Measurements from ENCODE around the gene SLC39A11. TPM values are rescaled to one million over a fixed set of nuclear protein-coding genes. Genes with fewer than 3 reads are reported as not detected.
"Not testable (repeated sequence)": the region's sequence is repeated elsewhere in the genome, so short reads cannot be mapped to it uniquely, and the experiment has no call there.

SLC39A11 gene
- total RNA-seq, 1 experiment from 2014 or later: 15.2 TPM

- Histone ChIP-seq H4K5ac (ENCODE audit: insufficient read length, low read depth, low read length) (no peak overlapping the region), H2AFZ (ENCODE audit: low read length) (no peak overlapping the region), H2BK12ac (ENCODE audit: insufficient read length, low read depth, low read length) (no peak overlapping the region), H4K8ac (replicated peaks; ENCODE audit: insufficient read length, low read depth, low read length) (no peak overlapping the region), H2BK15ac (ENCODE audit: low read depth, low read length) (no peak overlapping the region), H3K4me1 (ENCODE audit: insufficient read depth, low read length) (no peaks in the 10 kb centered on the region), H3K27me3 (ENCODE audit: insufficient read depth, low read length) (no peaks in the 10 kb centered on the region), H4K91ac (ENCODE audit: insufficient read length, low read depth, low read length) (no peak overlapping the region), H3K4ac (ENCODE audit: low read depth, low read length) (no peak overlapping the region), H3K27ac (ENCODE audit: insufficient read length, low read depth, low read length) (no peak overlapping the region), H3K79me2 (ENCODE audit: insufficient read depth, low read length) (no peaks in the 10 kb centered on the region), H3K9ac (ENCODE audit: extremely low read depth, insufficient read length, low read length) (no peak overlapping the region), H3T11ph (ENCODE audit: low read length) (no peak overlapping the region), H2BK5ac (ENCODE audit: insufficient read length, low read length) (no peak overlapping the region), H3K56ac (ENCODE audit: insufficient read length, low read depth, low read length) (no peak overlapping the region), H2BK20ac (ENCODE audit: low read depth, low read length, poor library complexity, severe bottlenecking) (no peak overlapping the region), H3K14ac (ENCODE audit: insufficient read depth, low read length) (no peak overlapping the region), H3K9me3 (ENCODE audit: control insufficient read depth, low read depth, low read length) (peaks cover 13% of the 10 kb centered on the region), H3K23ac (ENCODE audit: insufficient read length, low read depth, low read length) (no peak overlapping the region), H2BK120ac (ENCODE audit: low read depth, low read length, poor library complexity, severe bottlenecking) (no peak overlapping the region), H3K79me1 (ENCODE audit: insufficient read depth, low read depth, low read length, poor library complexity, severe bottlenecking) (no peaks in the 10 kb centered on the region), H4K20me1 (ENCODE audit: control insufficient read depth, insufficient read depth, insufficient read length) (no peaks in the 10 kb centered on the region), H3K4me2 (ENCODE audit: insufficient read depth, insufficient read length, low read length) (no peak overlapping the region), H3K23me2 (ENCODE audit: insufficient read length, low read depth, low read length, poor library complexity, severe bottlenecking) (no peaks in the 10 kb centered on the region), H2AK5ac (ENCODE audit: insufficient read length, low read length) (no peak overlapping the region), H3K18ac (ENCODE audit: insufficient read length, low read depth, low read length) (no peak overlapping the region)
- Mint-ChIP-seq H3K4me1 (no peaks in the 10 kb centered on the region), H3K36me3 (ENCODE audit: insufficient read depth in 1 of 3, low read depth in 3 of 3) (peaks cover 20 to 24% (median 20%) of the 10 kb centered on the region in 3 experiments), H3K27ac (no peak overlapping the region), H3K9me3 (peaks cover 30 to 31% of the 10 kb centered on the region in 2 experiments), H3K4me3 (no peak overlapping the region), H3K27me3 (ENCODE audit: low read depth) (peaks cover 2% of the 10 kb centered on the region)
- peak; percentile 30; the same call in 2 of the 3 replicates for TF ChIP-seq CTCF (conservative IDR thresholded peaks at IDR 0.05)
- no CpG with 5 or more reads among the region's 4 CpGs for WGBS (ENCODE audit: extremely low coverage, insufficient read length, low lambda C conversion rate)
- no peak for DNase-seq
Observed at GRCh38 chr17:72826602-72827001, 265.9 kb downstream of the SLC39A11 start.

- H3K4me3 Mint-ChIP-seq; H3K27ac Mint-ChIP-seq; H2BK5ac ChIP-seq (ENCODE audit: insufficient read length, low read length); H3K27me3 Mint-ChIP-seq (ENCODE audit: low read depth); H3K79me2 ChIP-seq (ENCODE audit: insufficient read depth, low read length); H3T11ph ChIP-seq (ENCODE audit: low read length); H2BK15ac ChIP-seq (ENCODE audit: low read depth, low read length); DNase-seq; H3K14ac ChIP-seq (ENCODE audit: insufficient read depth, low read length); H3K4me1 ChIP-seq (ENCODE audit: insufficient read depth, low read length); H4K20me1 ChIP-seq (ENCODE audit: control insufficient read depth, insufficient read depth, insufficient read length); H4K91ac ChIP-seq (ENCODE audit: insufficient read length, low read depth, low read length); H3K56ac ChIP-seq (ENCODE audit: insufficient read length, low read depth, low read length); H2BK120ac ChIP-seq (ENCODE audit: low read depth, low read length, poor library complexity, severe bottlenecking); H4K8ac ChIP-seq (replicated peaks; ENCODE audit: insufficient read length, low read depth, low read length); H3K23me2 ChIP-seq (ENCODE audit: insufficient read length, low read depth, low read length, poor library complexity, severe bottlenecking); H3K9ac ChIP-seq (ENCODE audit: extremely low read depth, insufficient read length, low read length); H3K4me2 ChIP-seq (ENCODE audit: insufficient read depth, insufficient read length, low read length); H3K27ac ChIP-seq (ENCODE audit: insufficient read length, low read depth, low read length); H3K23ac ChIP-seq (ENCODE audit: insufficient read length, low read depth, low read length); H2BK12ac ChIP-seq (ENCODE audit: insufficient read length, low read depth, low read length); H3K4ac ChIP-seq (ENCODE audit: low read depth, low read length); H3K79me1 ChIP-seq (ENCODE audit: insufficient read depth, low read depth, low read length, poor library complexity, severe bottlenecking); H4K5ac ChIP-seq (ENCODE audit: insufficient read length, low read depth, low read length); H2BK20ac ChIP-seq (ENCODE audit: low read depth, low read length, poor library complexity, severe bottlenecking); H2AK5ac ChIP-seq (ENCODE audit: insufficient read length, low read length); H3K18ac ChIP-seq (ENCODE audit: insufficient read length, low read depth, low read length); H3K27me3 ChIP-seq (ENCODE audit: insufficient read depth, low read length); H2AFZ ChIP-seq (ENCODE audit: low read length); H3K4me1 Mint-ChIP-seq: not testable (repeated sequence)
- Mint-ChIP-seq H3K36me3 (ENCODE audit: insufficient read depth in 1 of 3, low read depth in 3 of 3) (peaks cover 20 to 24% (median 20%) of the 10 kb centered on the region in 3 experiments), H3K9me3 (peaks cover 30 to 31% of the 10 kb centered on the region in 2 experiments)
- no CpG with 5 or more reads among the region's 2 CpGs for WGBS (ENCODE audit: extremely low coverage, insufficient read length, low lambda C conversion rate)
- peaks cover 13% of the 10 kb centered on the region for H3K9me3 ChIP-seq (ENCODE audit: control insufficient read depth, low read depth, low read length)
Observed at GRCh38 chr17:72826059-72826458, 266.4 kb downstream of the SLC39A11 start.
